A549 (cell line): ENCODE measurements around the gene TOR2A. TPM values are rescaled to one million over a fixed set of nuclear protein-coding genes. Genes with fewer than 3 reads are reported as not detected.
"Not testable (repeated sequence)": the region's sequence is repeated elsewhere in the genome, so short reads cannot be mapped to it uniquely, and the experiment has no call there.

Experiments
- ATAC-seq, 2 experiments: fragments of 200-7000 bp in 1 of 2; fragments of >200 bp in 1 of 2; cut with Nextera tagmentation in 1 of 2; cut with Tn5 transposase in 1 of 2; 3 replicates each; pipeline versions ENCODE4 v1.8.0 to v1.9.1; 2018 to 2020; ENCODE audit warnings: mild to moderate bottlenecking in 1 of 2, moderate library complexity in 1 of 2
- CTCF ChIA-PET: fragments of 300-600 bp; sonication (Branson Sonifier 250); formaldehyde crosslinking; extraction: SDS; loops from one replicate; lab custom pipeline; 2021; ENCODE audit warnings: antibody characterized with exemption, inconsistent platforms; lab: Yijun Ruan, JAX
- POLR2A ChIA-PET: fragments of 350-600 bp; formaldehyde crosslinking; extraction: SDS; loops from one replicate; lab custom pipeline; 2021; ENCODE audit warnings: antibody characterized with exemption, inconsistent platforms; lab: Yijun Ruan, JAX
- DNase-seq, 2 experiments: peaks; one replicate each; pipeline versions ENCODE4 v3.0.0 to v3.0.0-alpha.2; 2011 to 2016; ENCODE audit warnings: low read depth in 1 of 2, low spot score in 1 of 2
- FAIRE-seq: peaks from 2 replicates; lab custom pipeline; 2011; peaks lifted over from hg19 to GRCh38; lab: Jason Lieb, UNC
- H3K27ac ChIP-seq, 2 experiments: fragments of >200 bp; sonication (Bioruptor Twin); formaldehyde crosslinking; 3 replicates each; pipeline ENCODE4 v1.5.1; 2016 to 2017
- H3K4me1 ChIP-seq: fragments of >200 bp; sonication (Bioruptor Twin); formaldehyde crosslinking; 3 replicates; pipeline ENCODE4 v1.6.1; 2016
- H3K4me2 ChIP-seq: fragments of >200 bp; sonication (Bioruptor Twin); formaldehyde crosslinking; 3 replicates; pipeline ENCODE4 v1.6.1; 2016
- H3K4me3 ChIP-seq: fragments of >200 bp; sonication (Bioruptor Twin); formaldehyde crosslinking; 3 replicates; pipeline ENCODE4 v1.5.1; 2016
- H3K9me3 ChIP-seq: fragments of >200 bp; sonication (Bioruptor Twin); formaldehyde crosslinking; 3 replicates; pipeline ENCODE4 v1.6.1; 2016
- CEBPB ChIP-seq, 2 experiments: fragments of >200 bp in 1 of 2; sonication (Bioruptor Twin) in 1 of 2; formaldehyde crosslinking in 1 of 2; IDR thresholded peaks; 2 replicates each; pipeline ENCODE4 v1.6.1; 2012 to 2016
- CHD4 ChIP-seq: fragments of 200-600 bp; sonication (generic); IDR thresholded peaks from 2 replicates; pipeline ENCODE4 v1.6.1; 2016; ENCODE audit warnings: antibody characterized with exemption, mild to moderate bottlenecking, borderline replicate concordance
- ESRRA ChIP-seq: fragments of 150-350 bp; IDR thresholded peaks from 2 replicates; pipeline ENCODE4 v1.6.1; 2014; ENCODE audit warnings: mild to moderate bottlenecking, low read length, borderline replicate concordance
- FOSL2 ChIP-seq, 2 experiments: fragments of 450-650 bp in 1 of 2; fragments of >200 bp in 1 of 2; sonication (Bioruptor Twin) in 1 of 2; formaldehyde crosslinking; IDR thresholded peaks; 2 replicates each; pipeline versions ENCODE4 v1.5.0 to v1.6.1; 2016 to 2020; ENCODE audit warnings: mild to moderate bottlenecking in 1 of 2, moderate library complexity in 1 of 2
- HDAC2 ChIP-seq: fragments of 200-600 bp; sonication (generic); IDR thresholded peaks from 2 replicates; pipeline ENCODE4 v1.6.1; 2016
- HEYL ChIP-seq: fragments of 250-450 bp; sonication (Bioruptor Pico); IDR thresholded peaks from 2 replicates; pipeline ENCODE4 v1.8.0; 2021; ENCODE audit warnings: mild to moderate bottlenecking, moderate library complexity
- HOXB13 ChIP-seq: fragments of 250-450 bp; sonication (Bioruptor Pico); IDR thresholded peaks from 2 replicates; pipeline ENCODE4 v1.5.0; 2020; ENCODE audit warnings: low read depth, mild to moderate bottlenecking, moderate library complexity
- JUNB ChIP-seq: fragments of >200 bp; sonication (Bioruptor Twin); formaldehyde crosslinking; IDR thresholded peaks from 2 replicates; pipeline ENCODE4 v1.6.1; 2016
- KDM1A ChIP-seq: fragments of 200-600 bp; sonication (generic); IDR thresholded peaks from 2 replicates; pipeline ENCODE4 v1.6.1; 2016; ENCODE audit warnings: low read depth, mild to moderate bottlenecking
- KDM5A ChIP-seq: fragments of 200-600 bp; sonication (generic); IDR thresholded peaks from 2 replicates; pipeline ENCODE4 v1.6.1; 2016; ENCODE audit warnings: antibody characterized with exemption, mild to moderate bottlenecking
- NPAS2 ChIP-seq: fragments of 250-450 bp; sonication (Bioruptor Pico); IDR thresholded peaks from 2 replicates; pipeline ENCODE4 v1.8.0; 2022; ENCODE audit warnings: mild to moderate bottlenecking, moderate library complexity, borderline replicate concordance
- NR3C1 ChIP-seq: fragments of >200 bp; sonication (Bioruptor Twin); formaldehyde crosslinking; IDR thresholded peaks from 3 replicates; pipeline ENCODE4 v1.6.1; 2017
- POLR2A ChIP-seq: IDR thresholded peaks from 2 replicates; pipeline ENCODE4 v1.6.1; 2012; ENCODE audit warnings: mild to moderate bottlenecking, low read length
- POLR2AphosphoS2 ChIP-seq: conservative IDR thresholded peaks from 2 replicates; pipeline ENCODE4 v1.6.1; 2012; ENCODE audit warnings: low read length, improper control_type of control experiment, inconsistent platforms
- SMC3 ChIP-seq: fragments of >200 bp; sonication (Bioruptor Twin); formaldehyde crosslinking; IDR thresholded peaks from 3 replicates; pipeline ENCODE4 v1.6.1; 2018; ENCODE audit warnings: inconsistent platforms
- SREBF2 ChIP-seq: fragments of 450-650 bp; IDR thresholded peaks from 2 replicates; pipeline ENCODE4 v1.6.1; 2014; ENCODE audit warnings: mild to moderate bottlenecking, moderate library complexity
- ZSCAN20 ChIP-seq: fragments of 250-450 bp; sonication (Bioruptor Pico); IDR thresholded peaks from 2 replicates; pipeline ENCODE4 v1.8.0; 2022; ENCODE audit warnings: mild to moderate bottlenecking, moderate library complexity
- WGBS: methylation state at CpG from one replicate; pipeline ENCODE4 v1.1.6; 2017; ENCODE audit errors: missing lambda C conversion rate; 5-methylcytosine and 5-hydroxymethylcytosine counted together
- polyA plus RNA-seq, 4 experiments: library from polyadenylated mRNA; depleted of rRNA in 3 of 4; stranded (reverse); fragments of >200 nt; fragmentation: RNase III in 1 of 4; extraction: RNeasy Plus Mini Kit Qiagen cat#74134 plus additional on column Dnase treatment in 1 of 4; gene quantifications; 2 replicates in 3 of 4; 3 replicates in 1 of 4; pipeline ENCODE4 v1.2.3, GENCODE V29; 2011 to 2017
- TF ChIP-seq, protein P1 (sequence below): fragments of 250-450 bp; sonication (Bioruptor Pico); IDR thresholded peaks from 2 replicates; pipeline ENCODE4 v1.5.0; 2021; ENCODE audit warnings: mild to moderate bottlenecking, moderate library complexity, borderline replicate concordance
- TF ChIP-seq, protein P2 (sequence below): IDR thresholded peaks from 2 replicates; pipeline ENCODE4 v1.6.1; 2012
- TF ChIP-seq, protein P3 (sequence below): fragments of 250-450 bp; sonication (Bioruptor Pico); IDR thresholded peaks from 2 replicates; pipeline ENCODE4 v1.5.0; 2020; ENCODE audit warnings: low read depth, mild to moderate bottlenecking, moderate library complexity
- TF ChIP-seq, protein P4 (sequence below): fragments of >200 bp; sonication (Bioruptor Twin); formaldehyde crosslinking; IDR thresholded peaks from 2 replicates; pipeline ENCODE4 v1.6.1; 2016
- TF ChIP-seq, protein P5 (sequence below): fragments of 150-350 bp; IDR thresholded peaks from 2 replicates; pipeline ENCODE4 v1.6.1; 2014; ENCODE audit warnings: low read depth, mild to moderate bottlenecking, low read length

TOR2A gene
- polyA plus RNA-seq, 2 of the 4 experiments (the other 2 are of a cell fraction): 4.9 to 9.6 TPM

DNA sequence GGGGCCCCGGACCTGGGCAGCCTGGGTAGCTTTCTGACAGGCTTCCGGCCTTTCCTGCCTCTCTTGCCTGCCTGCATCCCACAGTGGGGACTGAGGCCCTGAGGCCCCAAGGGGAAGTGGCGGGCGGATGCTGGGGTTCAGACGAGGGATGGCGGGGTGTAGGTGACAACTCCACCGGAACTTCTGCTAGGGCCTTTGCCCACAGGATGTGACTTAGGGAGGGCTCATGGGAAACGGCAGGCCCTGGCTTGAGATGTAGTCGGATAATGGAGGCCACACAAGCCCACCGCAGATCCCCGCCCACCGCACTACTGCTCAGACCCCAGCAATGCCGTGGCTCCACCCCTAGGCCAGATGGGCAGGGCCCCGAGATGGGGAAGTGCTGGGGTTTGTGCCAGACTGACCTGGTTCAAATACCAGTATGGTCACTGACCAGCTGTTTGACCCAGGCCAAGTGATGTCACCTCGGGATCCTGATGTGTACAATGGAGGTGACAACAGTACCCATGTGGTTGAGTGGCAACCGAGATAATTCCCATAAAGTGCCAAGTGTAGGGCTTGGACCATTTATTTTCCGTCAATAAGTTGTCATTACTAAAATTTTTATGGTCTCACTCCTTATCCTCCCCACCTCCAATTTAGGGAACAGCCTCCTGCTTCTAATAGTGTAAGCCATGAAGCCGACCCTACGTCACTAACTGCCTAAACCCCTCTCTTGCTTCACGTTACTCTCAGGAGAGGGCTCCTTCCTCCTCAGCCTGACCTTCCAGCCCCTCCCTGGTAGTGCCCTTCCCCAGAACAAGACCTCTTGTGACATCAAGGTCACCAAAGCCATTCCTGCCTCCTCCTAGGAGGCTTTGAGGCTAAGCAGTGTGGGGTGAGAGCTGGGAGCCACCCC lies 48.3 kb upstream of the TOR2A start:
- Histone ChIP-seq H3K27ac (no peak overlapping the region), H3K4me3 (no peak overlapping the region), H3K4me2 (no peak overlapping the region), H3K4me1 (peaks cover 21% of the 10 kb centered on the region; the same call in 2 of the 3 replicates), H3K9me3 (no peaks in the 10 kb centered on the region)
- ChIA-PET POLR2A (no interaction called here), CTCF (interaction anchor here (1.0 to 12.1 kb wide), 15 partner anchors 10 to 335 kb away, joined by 3 to 157 read pairs (median 5); partner anchors contain the start of genes FPGS and TOR2A)
- no peak for TF ChIP-seq POLR2A
- no peak for TF ChIP-seq SREBF2
- no peak for TF ChIP-seq HDAC2
- no peak for TF ChIP-seq POLR2AphosphoS2
- TF ChIP-seq ESRRA: no peak
- TF ChIP-seq, protein P1, sequence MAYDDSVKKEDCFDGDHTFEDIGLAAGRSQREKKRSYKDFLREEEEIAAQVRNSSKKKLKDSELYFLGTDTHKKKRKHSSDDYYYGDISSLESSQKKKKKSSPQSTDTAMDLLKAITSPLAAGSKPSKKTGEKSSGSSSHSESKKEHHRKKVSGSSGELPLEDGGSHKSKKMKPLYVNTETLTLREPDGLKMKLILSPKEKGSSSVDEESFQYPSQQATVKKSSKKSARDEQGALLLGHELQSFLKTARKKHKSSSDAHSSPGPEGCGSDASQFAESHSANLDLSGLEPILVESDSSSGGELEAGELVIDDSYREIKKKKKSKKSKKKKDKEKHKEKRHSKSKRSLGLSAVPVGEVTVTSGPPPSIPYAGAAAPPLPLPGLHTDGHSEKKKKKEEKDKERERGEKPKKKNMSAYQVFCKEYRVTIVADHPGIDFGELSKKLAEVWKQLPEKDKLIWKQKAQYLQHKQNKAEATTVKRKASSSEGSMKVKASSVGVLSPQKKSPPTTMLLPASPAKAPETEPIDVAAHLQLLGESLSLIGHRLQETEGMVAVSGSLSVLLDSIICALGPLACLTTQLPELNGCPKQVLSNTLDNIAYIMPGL (CRISPR knock-in tag): no peak
- TF ChIP-seq NPAS2 (CRISPR knock-in tag): no peak
- TF ChIP-seq, protein P2, sequence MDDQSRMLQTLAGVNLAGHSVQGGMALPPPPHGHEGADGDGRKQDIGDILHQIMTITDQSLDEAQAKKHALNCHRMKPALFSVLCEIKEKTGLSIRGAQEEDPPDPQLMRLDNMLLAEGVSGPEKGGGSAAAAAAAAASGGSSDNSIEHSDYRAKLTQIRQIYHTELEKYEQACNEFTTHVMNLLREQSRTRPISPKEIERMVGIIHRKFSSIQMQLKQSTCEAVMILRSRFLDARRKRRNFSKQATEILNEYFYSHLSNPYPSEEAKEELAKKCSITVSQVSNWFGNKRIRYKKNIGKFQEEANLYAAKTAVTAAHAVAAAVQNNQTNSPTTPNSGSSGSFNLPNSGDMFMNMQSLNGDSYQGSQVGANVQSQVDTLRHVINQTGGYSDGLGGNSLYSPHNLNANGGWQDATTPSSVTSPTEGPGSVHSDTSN: no peak
- no peak for TF ChIP-seq HEYL (CRISPR knock-in tag)
- TF ChIP-seq KDM1A: no peak
- no peak for TF ChIP-seq HOXB13
- TF ChIP-seq SMC3: no peak
- TF ChIP-seq, protein P3, sequence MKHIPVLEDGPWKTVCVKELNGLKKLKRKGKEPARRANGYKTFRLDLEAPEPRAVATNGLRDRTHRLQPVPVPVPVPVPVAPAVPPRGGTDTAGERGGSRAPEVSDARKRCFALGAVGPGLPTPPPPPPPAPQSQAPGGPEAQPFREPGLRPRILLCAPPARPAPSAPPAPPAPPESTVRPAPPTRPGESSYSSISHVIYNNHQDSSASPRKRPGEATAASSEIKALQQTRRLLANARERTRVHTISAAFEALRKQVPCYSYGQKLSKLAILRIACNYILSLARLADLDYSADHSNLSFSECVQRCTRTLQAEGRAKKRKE (CRISPR knock-in tag): no peak
- TF ChIP-seq JUNB: no peak
- TF ChIP-seq CEBPB (IDR thresholded peaks at IDR 0.05): no peak
- no peak for TF ChIP-seq CHD4
- TF ChIP-seq, protein P4, sequence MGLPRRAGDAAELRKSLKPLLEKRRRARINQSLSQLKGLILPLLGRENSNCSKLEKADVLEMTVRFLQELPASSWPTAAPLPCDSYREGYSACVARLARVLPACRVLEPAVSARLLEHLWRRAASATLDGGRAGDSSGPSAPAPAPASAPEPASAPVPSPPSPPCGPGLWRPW: no peak
- ATAC-seq (no peak), DNase-seq (no peak), FAIRE-seq (no peak)
- WGBS: 88% methylated on average over 19 of the region's 20 CpGs

DNA sequence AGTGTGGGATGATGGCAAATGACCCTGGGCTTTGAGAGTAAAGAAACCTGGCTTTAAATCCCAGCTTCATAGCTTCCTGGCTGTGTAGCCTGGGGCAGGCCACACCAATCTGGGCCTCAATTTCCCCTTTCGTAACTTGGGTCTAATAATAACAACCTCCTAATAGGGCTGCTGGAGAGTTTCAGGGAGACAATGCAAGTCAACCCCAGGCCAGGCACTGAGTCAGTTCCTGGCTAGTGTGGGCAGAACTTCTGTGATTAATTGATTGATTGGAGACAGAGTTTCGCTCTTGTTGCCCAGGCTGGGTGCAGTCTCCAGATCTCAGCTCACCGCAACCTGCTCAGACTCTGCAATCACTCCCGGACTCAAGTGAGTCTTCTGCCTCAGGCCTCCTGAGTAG lies 46.7 kb upstream of the TOR2A start:
- CTCF ChIA-PET: interaction anchor here (2.0 to 12.1 kb wide), 4 partner anchors 13 to 88 kb away, joined by 9 to 157 read pairs (median 123); partner anchors contain the start of gene TOR2A

DNA sequence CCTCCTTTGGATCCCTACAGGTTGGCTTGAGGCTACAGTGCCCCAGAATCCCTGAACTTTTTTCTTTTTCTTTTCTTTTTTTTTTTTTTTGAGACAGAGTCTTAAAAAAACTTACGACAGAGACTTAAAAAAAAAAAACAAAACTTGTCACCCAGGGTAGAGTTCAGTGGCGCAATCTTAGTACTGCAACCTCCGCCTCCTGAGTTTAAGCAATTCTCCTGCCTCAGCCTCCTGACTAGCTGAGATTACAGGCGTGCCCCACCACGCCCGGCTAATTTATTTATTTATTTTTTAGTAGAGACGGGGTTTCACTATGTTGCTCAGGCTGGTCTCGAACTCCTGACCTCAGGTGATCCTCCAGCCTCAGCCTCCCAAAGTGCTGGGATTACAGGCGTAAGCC lies 45.8 kb upstream of the TOR2A start:
- ATAC-seq, H3K4me2 ChIP-seq, H3K27ac ChIP-seq, POLR2A ChIA-PET, H3K9me3 ChIP-seq, DNase-seq, H3K4me3 ChIP-seq, FAIRE-seq: not testable (repeated sequence)
- WGBS: 82% methylated on average over 9 of the region's 9 CpGs
- H3K4me1 ChIP-seq: peaks cover 13% of the 10 kb centered on the region; the same call in 2 of the 3 replicates
- CTCF ChIA-PET: interaction anchor here (0.6 to 12.1 kb wide), 4 partner anchors 12 to 89 kb away, joined by 3 to 157 read pairs (median 70); partner anchors contain the start of gene TOR2A

More for the DNA sequence above, 46.7 kb upstream of the TOR2A start:
- Histone ChIP-seq H3K9me3 (no peaks in the 10 kb centered on the region), H3K4me2 (no peak overlapping the region), H3K27ac (no peak overlapping the region), H3K4me3 (no peak overlapping the region), H3K4me1 (peaks cover 13% of the 10 kb centered on the region; the same call in 2 of the 3 replicates)
- ATAC-seq (no peak), FAIRE-seq (no peak), DNase-seq (no peak)
- POLR2A ChIA-PET: no interaction called here
- WGBS: 90% methylated on average over 4 of the region's 4 CpGs
- TF ChIP-seq ZSCAN20 (no peak), NR3C1 (no peak), FOSL2 (IDR thresholded peaks at IDR 0.05) (no peak), FOSL2 (CRISPR knock-in tag; IDR thresholded peaks at IDR 0.05) (no peak), KDM5A (no peak)
- TF ChIP-seq, protein P5, sequence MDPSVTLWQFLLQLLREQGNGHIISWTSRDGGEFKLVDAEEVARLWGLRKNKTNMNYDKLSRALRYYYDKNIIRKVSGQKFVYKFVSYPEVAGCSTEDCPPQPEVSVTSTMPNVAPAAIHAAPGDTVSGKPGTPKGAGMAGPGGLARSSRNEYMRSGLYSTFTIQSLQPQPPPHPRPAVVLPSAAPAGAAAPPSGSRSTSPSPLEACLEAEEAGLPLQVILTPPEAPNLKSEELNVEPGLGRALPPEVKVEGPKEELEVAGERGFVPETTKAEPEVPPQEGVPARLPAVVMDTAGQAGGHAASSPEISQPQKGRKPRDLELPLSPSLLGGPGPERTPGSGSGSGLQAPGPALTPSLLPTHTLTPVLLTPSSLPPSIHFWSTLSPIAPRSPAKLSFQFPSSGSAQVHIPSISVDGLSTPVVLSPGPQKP: no peak
- TF ChIP-seq, protein P1 (CRISPR knock-in tag): no peak
